HUES6 (cell line): ENCODE measurements around the gene ARR3.
"Not testable (repeated sequence)": the region's sequence is repeated elsewhere in the genome, so short reads cannot be mapped to it uniquely, and the experiment has no call there.

Experiments used
- H3K27ac ChIP-seq: 2 replicates; pipeline ENCODE4 v1.7.0; 2013; ENCODE audit warnings: low read depth, mild to moderate bottlenecking, low read length, inconsistent platforms
- H3K27me3 ChIP-seq: 2 replicates; pipeline ENCODE4 v1.6.1; 2013; ENCODE audit warnings: low read length; ENCODE audit not compliant: control insufficient read depth, insufficient read depth
- H3K36me3 ChIP-seq: 2 replicates; pipeline ENCODE4 v1.6.1; 2013; ENCODE audit warnings: low read length; ENCODE audit not compliant: control insufficient read depth, insufficient read depth
- H3K4me1 ChIP-seq: 2 replicates; pipeline ENCODE4 v1.6.1; 2013; ENCODE audit warnings: low read length; ENCODE audit not compliant: control insufficient read depth, insufficient read depth
- H3K4me3 ChIP-seq: 2 replicates; pipeline ENCODE4 v1.5.1; 2013; ENCODE audit warnings: low read depth, low read length
- H3K9ac ChIP-seq: one replicate; pipeline ENCODE4 v1.6.1; 2013; ENCODE audit warnings: mild to moderate bottlenecking, low read length
- H3K9me3 ChIP-seq: 2 replicates; pipeline ENCODE4 v1.6.1; 2013; ENCODE audit warnings: low read depth, low read length; ENCODE audit not compliant: control insufficient read depth, insufficient read depth

The ARR3 gene

DNA sequence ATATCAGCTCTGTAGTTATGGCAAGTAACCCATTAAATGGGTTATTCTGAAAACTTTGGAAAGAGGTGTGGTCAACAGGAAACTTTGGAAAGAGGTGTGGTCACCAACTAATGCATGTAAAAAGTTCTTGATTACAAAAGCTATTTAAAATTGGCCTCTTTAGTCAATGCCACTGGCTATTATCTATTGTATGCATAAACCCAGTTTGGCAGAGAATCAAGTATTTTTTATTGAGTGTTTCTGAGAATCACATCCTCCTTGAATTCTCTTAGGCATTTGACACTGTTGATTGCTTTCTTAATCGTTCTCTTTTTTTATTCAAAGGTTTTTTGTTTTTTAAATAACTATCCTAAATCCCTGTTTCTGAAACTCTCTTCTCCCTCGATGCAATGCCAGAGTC is 15.6 kb upstream of the ARR3 start:
- Histone ChIP-seq H3K9me3 (no peaks in the 10 kb centered on the region; the same call in 1 of the 2 replicates), H3K4me3 (no peak overlapping the region), H3K4me1 (no peaks in the 10 kb centered on the region; the same call in 1 of the 2 replicates), H3K9ac (no peak overlapping the region), H3K27ac (no peak overlapping the region), H3K27me3 (no peaks in the 10 kb centered on the region), H3K36me3 (no peaks in the 10 kb centered on the region)

DNA sequence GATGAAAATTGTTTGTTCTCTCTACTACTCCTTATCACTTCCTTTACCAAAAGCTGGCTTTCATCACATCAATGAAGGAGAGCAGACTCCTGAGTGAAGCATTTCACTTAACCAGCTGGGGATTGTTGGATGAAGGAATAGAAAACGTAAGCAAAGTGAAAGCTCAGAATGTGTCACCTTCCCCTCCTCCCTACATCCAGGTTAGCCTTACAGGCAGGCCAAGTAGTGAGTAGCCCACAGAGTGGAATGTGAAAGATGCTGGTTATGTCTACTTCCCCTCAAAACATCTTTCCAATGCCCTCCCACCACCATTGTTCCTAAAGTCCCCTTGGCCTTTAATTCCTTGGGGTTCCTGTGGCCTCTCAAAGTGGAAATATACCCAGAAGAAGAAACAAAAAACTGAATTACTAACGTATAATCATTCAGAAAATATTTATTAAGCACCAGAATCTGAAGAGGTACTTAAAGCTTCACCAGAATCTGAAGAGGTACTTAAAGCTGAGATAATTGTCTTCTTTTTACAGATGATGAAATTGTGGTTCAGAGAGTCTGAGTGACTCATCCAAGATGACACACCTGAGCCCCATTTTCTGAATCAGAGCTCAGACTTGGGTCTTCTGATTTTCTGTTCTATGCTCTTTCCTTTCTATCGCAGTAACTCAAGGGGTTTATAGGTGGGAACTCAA is 14.6 kb upstream of the ARR3 start:
- peaks cover 7% of the 10 kb centered on the region; the same call in 1 of the 2 replicates for H3K9me3 ChIP-seq
- no peak overlapping the region for H3K9ac ChIP-seq
- no peak overlapping the region for H3K27ac ChIP-seq
- no peak overlapping the region for H3K4me3 ChIP-seq
- H3K27me3 ChIP-seq = no peaks in the 10 kb centered on the region
- no peaks in the 10 kb centered on the region; the same call in 1 of the 2 replicates for H3K4me1 ChIP-seq
- H3K36me3 ChIP-seq = no peaks in the 10 kb centered on the region

DNA sequence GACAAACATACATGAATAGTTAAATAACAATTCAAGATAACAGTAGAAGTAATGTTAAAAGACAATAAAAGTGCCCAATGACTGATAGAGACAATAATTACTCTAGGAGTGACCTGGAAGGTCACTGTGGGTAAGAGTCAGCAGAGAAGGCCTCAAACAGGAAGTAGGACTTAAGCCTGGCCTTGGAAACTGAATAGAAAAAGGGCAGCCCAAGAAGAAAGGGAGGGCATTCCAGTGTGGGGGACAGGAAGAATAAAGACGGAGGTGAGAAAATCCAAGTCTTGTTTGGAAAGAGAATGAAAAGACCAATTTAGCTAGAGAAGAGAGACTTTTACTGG is 14.1 kb upstream of the ARR3 start:
- Histone ChIP-seq H3K9ac (no peak overlapping the region), H3K27ac (no peak overlapping the region), H3K36me3 (no peaks in the 10 kb centered on the region), H3K4me1 (no peaks in the 10 kb centered on the region; the same call in 1 of the 2 replicates), H3K9me3 (peaks cover 11% of the 10 kb centered on the region; the same call in 1 of the 2 replicates), H3K4me3 (no peak overlapping the region), H3K27me3 (no peaks in the 10 kb centered on the region)

DNA sequence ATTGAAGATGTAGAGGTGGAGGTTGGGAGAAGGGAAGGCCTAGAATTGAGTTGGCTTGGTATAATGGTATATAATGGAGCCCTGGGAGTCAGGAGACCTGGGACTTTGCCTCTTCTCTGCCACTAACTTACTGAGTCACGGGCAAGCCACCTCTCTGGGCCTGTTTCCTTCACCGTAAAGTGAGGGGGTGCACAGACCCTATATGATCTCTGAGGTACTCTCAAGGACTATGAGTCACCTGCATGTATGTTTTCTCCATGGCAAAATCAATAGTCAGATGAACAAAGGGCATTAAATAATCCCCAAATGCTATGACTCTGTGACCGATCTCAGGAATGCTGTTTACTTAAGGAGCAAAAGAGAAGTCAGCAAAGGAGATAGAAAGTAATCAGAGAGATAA is 13.2 kb upstream of the ARR3 start:
- H3K27ac ChIP-seq = no peak overlapping the region
- H3K27me3 ChIP-seq = no peaks in the 10 kb centered on the region
- H3K9me3 ChIP-seq = peaks cover 15% of the 10 kb centered on the region; the same call in 1 of the 2 replicates
- no peaks in the 10 kb centered on the region for H3K36me3 ChIP-seq
- no peaks in the 10 kb centered on the region; the same call in 1 of the 2 replicates for H3K4me1 ChIP-seq
- no peak overlapping the region for H3K4me3 ChIP-seq
- H3K9ac ChIP-seq = no peak overlapping the region

DNA sequence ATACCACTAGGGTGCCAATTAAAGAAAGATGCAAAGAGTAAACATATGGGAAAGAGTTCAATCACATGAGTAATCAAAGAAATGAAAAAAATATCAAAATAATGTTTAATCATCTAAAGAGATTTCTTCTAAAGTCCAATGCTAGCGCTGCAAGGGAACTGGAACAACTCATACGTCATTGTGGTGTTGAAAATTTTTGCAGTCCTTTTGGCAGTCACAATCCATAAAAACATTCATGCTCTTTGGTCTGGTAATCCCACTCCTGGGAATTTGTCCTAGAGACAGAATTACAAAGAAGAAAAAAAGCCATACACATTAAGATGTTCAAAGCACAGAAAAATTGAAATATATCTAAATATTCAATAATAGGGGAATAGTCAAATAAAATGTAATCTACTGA is 12.7 kb upstream of the ARR3 start:
- Histone ChIP-seq H3K27me3 (no peaks in the 10 kb centered on the region), H3K9me3 (peaks cover 15% of the 10 kb centered on the region; the same call in 1 of the 2 replicates), H3K36me3 (no peaks in the 10 kb centered on the region), H3K4me3 (no peak overlapping the region), H3K27ac (no peak overlapping the region), H3K9ac (no peak overlapping the region), H3K4me1 (no peaks in the 10 kb centered on the region; the same call in 1 of the 2 replicates)

DNA sequence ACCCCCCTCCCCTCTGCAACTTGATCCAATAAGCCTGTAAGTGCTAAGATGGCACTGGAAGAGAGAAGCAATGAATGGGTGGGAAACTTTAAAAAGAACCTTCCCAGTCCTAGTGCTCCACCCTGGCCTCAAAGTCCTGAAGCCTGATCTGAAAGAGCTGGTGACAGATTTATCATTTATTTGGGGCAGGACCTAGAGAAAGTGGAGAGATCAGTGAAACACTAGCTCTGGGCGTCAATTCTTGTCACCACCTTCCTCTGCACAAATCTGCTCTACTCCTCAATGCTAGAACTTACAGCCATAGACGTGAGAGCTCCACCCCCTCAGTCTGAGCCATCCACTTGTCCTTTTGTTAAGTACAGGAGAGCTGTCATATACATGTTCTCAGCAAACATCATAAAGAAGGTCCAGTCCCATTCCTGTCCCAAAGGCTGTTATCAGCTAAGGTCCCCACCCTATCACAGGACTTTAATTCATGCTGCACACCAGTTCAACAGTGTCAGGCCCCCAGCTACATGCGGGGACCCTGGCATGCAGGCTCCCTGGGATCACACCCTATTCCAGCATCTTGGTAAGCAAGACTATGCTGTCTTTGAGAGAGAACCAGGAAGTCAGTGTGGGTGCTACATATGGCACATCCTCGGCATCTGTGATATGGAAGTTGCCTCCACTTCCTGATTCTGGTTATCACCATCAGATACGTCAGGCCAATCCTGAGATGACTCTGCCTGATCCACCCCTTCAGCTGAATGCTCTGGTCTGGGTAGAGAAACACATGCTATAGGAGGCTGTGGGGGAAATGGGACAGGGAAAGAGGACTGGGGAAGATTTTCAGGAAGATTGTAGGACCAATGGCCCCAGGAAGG is 10.5 kb upstream of the ARR3 start:
- Histone ChIP-seq H3K9ac (no peak overlapping the region), H3K4me1 (peaks cover 1% of the 10 kb centered on the region; the same call in 1 of the 2 replicates), H3K4me3 (no peak overlapping the region), H3K9me3 (peaks cover 15% of the 10 kb centered on the region; the same call in 1 of the 2 replicates), H3K36me3 (no peaks in the 10 kb centered on the region), H3K27ac (no peak overlapping the region), H3K27me3 (no peaks in the 10 kb centered on the region)

DNA sequence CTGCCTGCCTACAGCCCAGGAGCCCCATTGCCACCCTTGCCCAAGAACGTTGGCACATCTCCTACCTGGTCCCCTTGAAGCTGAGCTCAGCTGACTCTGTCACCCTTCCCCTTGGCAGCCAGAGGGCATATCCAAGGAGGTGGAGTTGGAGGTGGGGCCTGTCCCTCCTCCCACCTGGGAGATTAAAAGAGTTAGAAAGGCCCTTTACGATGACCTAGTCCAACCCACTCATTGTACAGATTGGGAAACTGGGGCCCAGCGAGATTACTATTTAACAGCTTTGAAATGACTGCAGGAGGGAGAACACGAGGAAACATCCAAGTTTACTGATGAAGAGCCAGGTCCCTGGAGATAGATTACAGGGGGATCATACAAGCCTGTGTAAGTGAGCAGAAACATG is 8.0 kb upstream of the ARR3 start, which contains the start of gene P2RY4:
Gene P2RY4 (minus strand): TSS at position 101 of the 400 bp plus-strand sequence. CDS start 580 bp downstream, outside the sequence.
- Histone ChIP-seq H3K27ac (no peak within 1 kb of the TSS), H3K9me3 (peaks cover 15% of the 10 kb centered on the region; the same call in 1 of the 2 replicates), H3K27me3 (no peaks in the 10 kb centered on the region)

DNA sequence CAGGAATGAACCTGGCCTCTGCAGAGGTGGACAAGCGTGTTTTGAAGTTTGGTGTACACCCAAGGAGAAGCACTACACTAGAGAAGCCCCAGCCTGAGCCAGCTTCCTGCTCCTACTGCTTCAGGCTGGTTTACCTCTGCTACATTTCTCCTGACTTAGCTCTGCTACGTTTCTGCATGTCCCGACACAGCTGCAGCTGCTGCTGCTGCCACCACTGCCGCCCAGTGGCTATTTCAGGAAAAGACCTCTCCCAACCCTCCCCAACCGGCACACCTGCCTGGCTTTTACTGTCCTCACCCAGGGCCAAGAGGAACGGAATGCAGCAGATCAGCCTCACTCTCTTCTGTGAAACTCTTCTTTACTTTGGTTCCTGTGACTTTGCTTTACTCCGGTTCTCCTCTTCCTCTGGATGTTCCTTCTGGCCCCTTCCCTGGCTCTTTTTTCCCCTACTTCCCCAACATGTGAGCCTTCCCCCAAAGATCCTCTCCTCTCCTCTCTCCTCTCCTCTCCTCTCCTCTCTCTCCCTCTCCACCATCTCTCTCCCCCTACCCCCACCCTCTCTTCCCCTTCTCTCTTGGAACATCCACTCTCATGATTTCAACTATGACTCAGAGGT is 5.1 kb upstream of the ARR3 start:
- H3K27ac ChIP-seq = no peak overlapping the region
- H3K36me3 ChIP-seq = no peaks in the 10 kb centered on the region
- peaks cover 23% of the 10 kb centered on the region; the same call in 1 of the 2 replicates for H3K9me3 ChIP-seq
- no peak overlapping the region for H3K9ac ChIP-seq
- no peak overlapping the region for H3K4me3 ChIP-seq
- H3K27me3 ChIP-seq = no peaks in the 10 kb centered on the region
- peaks cover 4% of the 10 kb centered on the region for H3K4me1 ChIP-seq

More for the DNA sequence above, 8.0 kb upstream of the ARR3 start, which contains the start of gene P2RY4:
- peaks cover 4% of the 10 kb centered on the region for H3K4me1 ChIP-seq
- H3K9ac ChIP-seq = no peak within 1 kb of the TSS
- no peak within 1 kb of the TSS for H3K4me3 ChIP-seq
- no peaks in the 10 kb centered on the region for H3K36me3 ChIP-seq

DNA sequence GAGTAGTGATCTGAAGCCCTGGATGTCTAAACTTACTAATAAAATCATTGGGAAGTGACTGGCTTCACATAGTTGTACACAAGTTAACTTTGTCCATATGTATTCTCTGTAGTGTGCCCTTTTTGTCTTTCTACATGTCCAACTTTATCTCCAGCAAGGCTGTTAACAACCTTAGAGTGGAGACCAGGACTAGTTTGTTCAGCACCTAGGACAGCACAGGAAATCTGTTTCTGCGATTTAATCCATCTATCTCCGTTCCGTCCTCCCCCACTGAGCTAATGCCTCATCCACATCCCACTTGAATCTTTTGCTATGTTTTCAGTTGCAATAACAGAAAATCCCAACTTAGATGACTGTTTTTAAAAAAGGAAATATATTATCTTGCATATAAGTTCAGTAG is 3.4 kb upstream of the ARR3 start:
- H3K27me3 ChIP-seq = peaks cover 5% of the 10 kb centered on the region; the same call in 1 of the 2 replicates
- H3K9me3 ChIP-seq = peaks cover 14% of the 10 kb centered on the region; the same call in 1 of the 2 replicates
- H3K27ac ChIP-seq = no peak overlapping the region
- no peak overlapping the region for H3K4me3 ChIP-seq
- no peaks in the 10 kb centered on the region for H3K36me3 ChIP-seq
- peaks cover 4% of the 10 kb centered on the region for H3K4me1 ChIP-seq
- no peak overlapping the region for H3K9ac ChIP-seq

DNA sequence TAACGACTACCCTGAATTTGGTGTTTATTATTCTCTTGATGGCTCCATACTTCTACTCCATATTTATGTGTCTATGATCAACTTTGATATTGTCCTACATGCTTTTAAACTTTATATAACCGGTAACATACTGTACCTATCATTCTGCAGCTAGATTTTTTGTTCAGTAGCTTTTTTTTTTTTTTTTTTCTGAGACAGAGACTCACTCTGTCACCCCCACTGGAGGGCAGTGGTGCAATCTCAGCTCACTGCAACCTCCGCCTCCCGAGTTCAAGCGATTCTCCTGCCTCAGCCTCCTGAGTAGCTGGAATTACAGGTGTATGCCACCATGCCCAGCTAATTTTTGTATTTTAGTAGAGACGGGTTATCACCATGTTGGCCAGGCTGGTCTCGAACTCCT is 5.9 kb downstream of the ARR3 start:
- H3K4me3 ChIP-seq, H3K36me3 ChIP-seq, H3K4me1 ChIP-seq, H3K27me3 ChIP-seq, H3K27ac ChIP-seq, H3K9ac ChIP-seq: not testable (repeated sequence)
- H3K9me3 ChIP-seq = peaks cover 11% of the 10 kb centered on the region; the same call in 1 of the 2 replicates
